Measurements from ENCODE around the gene EHHADH. TPM values are rescaled to one million over a fixed set of nuclear protein-coding genes. Genes with fewer than 3 reads are reported as not detected.

Gene EHHADH
- total RNA-seq, 4 donors from 2014 or later = 4.4 to 21.2 (median 7.6) TPM

GRCh38 chr3:185164428-185165217, 89.2 kb downstream of the EHHADH start:
- no peak for TF ChIP-seq POLR2A (IDR thresholded peaks at IDR 0.05)
- TF ChIP-seq CTCF (IDR thresholded peaks at IDR 0.05) = no peak
- no peak for DNase-seq (ENCODE audit: low spot score in 2 of 2)
- intact Hi-C loops (cut with DNase I; ENCODE audit: low total_unique reads) = no loop called here
- WGBS, 2 donors = 63 to 72% methylated on average over 6 of the region's 6 CpGs
- H3K4me3 ChIP-seq (ENCODE audit: low read depth, poor library complexity, severe bottlenecking) = no peak overlapping the region

- WGBS, 2 donors = 79 to 83% methylated on average over 8 of the region's 8 CpGs
- H3K4me3 ChIP-seq (ENCODE audit: low read depth, poor library complexity, severe bottlenecking) = no peak overlapping the region
- DNase-seq (ENCODE audit: low spot score in 2 of 2) = no peak
- intact Hi-C loops (cut with DNase I; ENCODE audit: low total_unique reads) = no loop called here
- no peak for TF ChIP-seq POLR2A (IDR thresholded peaks at IDR 0.05)
- TF ChIP-seq CTCF (IDR thresholded peaks at IDR 0.05) = no peak
Measured at GRCh38 chr3:185162634-185163033, 91.2 kb downstream of the EHHADH start.

- TF ChIP-seq POLR2A (IDR thresholded peaks at IDR 0.05) (no peak), CTCF (IDR thresholded peaks at IDR 0.05) (no peak)
- 63 to 72% methylated on average over 5 of the region's 5 CpGs for WGBS, 2 donors
- H3K4me3 ChIP-seq (ENCODE audit: low read depth, poor library complexity, severe bottlenecking) = no peak overlapping the region
- DNase-seq (ENCODE audit: low spot score in 2 of 2) = no peak
- intact Hi-C loops (cut with DNase I; ENCODE audit: low total_unique reads) = no loop called here
Measured at GRCh38 chr3:185161761-185162160, 92.1 kb downstream of the EHHADH start.

- no peak for TF ChIP-seq POLR2A (IDR thresholded peaks at IDR 0.05)
- TF ChIP-seq CTCF (IDR thresholded peaks at IDR 0.05) = no peak
- no peak overlapping the region for H3K4me3 ChIP-seq (ENCODE audit: low read depth, poor library complexity, severe bottlenecking)
- 90 to 91% methylated on average over 3 of the region's 3 CpGs for WGBS, 2 donors
- DNase-seq (ENCODE audit: low spot score in 2 of 2) = no peak
- intact Hi-C loops (cut with DNase I; ENCODE audit: low total_unique reads) = no loop called here
Measured at GRCh38 chr3:185157347-185157746, 96.5 kb downstream of the EHHADH start.

GRCh38 chr3:185155678-185156077, 98.2 kb downstream of the EHHADH start:
- no peak for DNase-seq (ENCODE audit: low spot score in 2 of 2)
- WGBS, 2 donors = 96 to 99% methylated on average over 5 of the region's 5 CpGs
- intact Hi-C loops (cut with DNase I; ENCODE audit: low total_unique reads) = no loop called here
- H3K4me3 ChIP-seq (ENCODE audit: low read depth, poor library complexity, severe bottlenecking) = no peak overlapping the region
- TF ChIP-seq CTCF (IDR thresholded peaks at IDR 0.05) = no peak
- TF ChIP-seq POLR2A (IDR thresholded peaks at IDR 0.05) = no peak

All from lower leg skin (tissue), 4 donors.